GM23248 (cell line): ENCODE data around the gene GSDME.

Source experiments
- EZH2 ChIP-seq: fragments of 200-600 bp; sonication (generic); IDR thresholded peaks from 2 replicates; pipeline ENCODE4 v1.6.1; 2018; ENCODE audit warnings: antibody characterized with exemption, mild to moderate bottlenecking; ENCODE audit not compliant: insufficient read depth, poor library complexity, severe bottlenecking
- EZH2phosphoT487 ChIP-seq: fragments of 200-600 bp; sonication (generic); IDR thresholded peaks from 2 replicates; pipeline ENCODE4 v1.6.1; 2018; ENCODE audit warnings: antibody characterized with exemption, moderate library complexity, mild to moderate bottlenecking, low read depth; ENCODE audit not compliant: insufficient read depth

DNA sequence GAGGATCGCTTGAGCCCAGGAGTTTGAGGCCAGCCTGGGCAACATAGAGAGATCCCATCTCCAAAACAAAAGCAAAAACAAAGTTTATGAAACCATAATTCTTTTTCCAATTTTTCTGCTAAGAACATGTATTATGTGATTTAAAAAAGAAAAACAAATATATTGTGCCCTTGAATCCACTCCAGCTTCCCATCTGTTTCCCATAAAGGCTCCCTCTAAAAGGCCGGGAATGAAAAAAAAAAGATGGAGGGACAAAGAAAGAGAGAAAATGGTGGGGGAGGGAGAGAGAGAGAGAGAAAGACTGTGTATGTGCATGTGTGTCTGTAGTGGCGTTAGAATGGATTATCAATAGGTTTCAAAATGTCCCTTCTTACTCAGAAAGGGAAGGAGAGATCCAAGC lies 20.5 kb upstream of the GSDME start:
- TF ChIP-seq EZH2phosphoT487, result no peak
- TF ChIP-seq EZH2, result no peak
